HTERT RPE-1 (cell line): ENCODE measurements around the gene DHX8.

Experiments used
- in situ Hi-C: fragments of 300-500 bp; cut with MboI; formaldehyde crosslinking; loops from 4 replicates; pipeline ENCODE4 v1.14.3; 2020; ENCODE audit warnings: low sequenced_read_pairs

The DHX8 gene

GRCh38 chr17:43568506-43569082 is 84.8 kb downstream of the DHX8 start:
- in situ Hi-C loops, result no loop called here

GRCh38 chr17:43570518-43570928 is 86.7 kb downstream of the DHX8 start:
- in situ Hi-C loops, result no loop called here

GRCh38 chr17:43572368-43572980 is 88.7 kb downstream of the DHX8 start:
- in situ Hi-C loops, result no loop called here

GRCh38 chr17:43573579-43574321 is 90.0 kb downstream of the DHX8 start:
- in situ Hi-C loops, result no loop called here

- in situ Hi-C loops, result no loop called here
Measured at GRCh38 chr17:43574348-43574747, 90.6 kb downstream of the DHX8 start.

DNA sequence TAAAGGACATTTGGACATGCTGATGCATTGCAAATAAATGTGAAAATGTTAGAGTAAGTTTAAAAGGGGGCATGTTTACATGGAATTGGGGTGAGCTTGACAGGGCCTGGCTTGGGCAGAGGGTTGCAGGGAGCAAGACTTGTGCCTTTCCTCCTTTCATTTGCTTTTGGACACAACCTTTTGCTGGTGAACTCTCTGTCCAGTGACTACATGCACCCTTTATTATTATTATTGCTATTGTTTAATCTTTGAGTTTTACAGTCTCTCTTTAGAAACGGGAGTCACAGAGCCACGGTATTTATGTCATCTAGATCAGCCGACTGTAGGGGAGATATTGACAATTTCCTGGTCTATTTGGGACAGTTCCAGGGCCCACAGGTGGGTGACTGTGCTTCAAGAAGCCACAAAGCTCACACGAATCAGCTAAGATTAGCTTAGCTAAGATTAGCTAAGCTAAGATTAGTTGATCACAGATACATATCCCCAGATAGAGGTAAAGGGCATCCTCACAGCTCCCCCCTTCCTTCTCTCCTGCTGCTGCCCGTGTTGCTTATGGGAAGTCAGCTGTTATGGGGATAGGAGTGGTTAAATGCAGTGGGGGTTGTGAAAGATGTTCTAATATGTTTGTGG is 91.2 kb downstream of the DHX8 start:
- in situ Hi-C loops, result no loop called here
